GM23338 (cell line): Measurements from ENCODE around the gene KRTAP5-4. TPM values are rescaled to one million over a fixed set of nuclear protein-coding genes. Genes with fewer than 3 reads are reported as not detected.

ENCODE experiments used
- ATAC-seq: fragments of 200-7000 bp; cut with Tn5 transposase; 3 replicates; pipeline ENCODE4 v1.9.1; 2020
- DNase-seq: peaks from one replicate; pipeline ENCODE4 v3.0.0-alpha.2; 2015; ENCODE audit warnings: low spot score
- H2AFZ ChIP-seq: fragments of 200-600 bp; sonication (generic); 2 replicates; pipeline ENCODE4 v1.8.0; 2016; ENCODE audit warnings: antibody characterized with exemption, mild to moderate bottlenecking, moderate library complexity
- H3F3A ChIP-seq: fragments of 200-600 bp; sonication (generic); replicated peaks from 2 replicates; pipeline ENCODE4 v1.8.0; 2017; ENCODE audit warnings: antibody characterized with exemption, mixed run types, low read depth
- H3K27ac ChIP-seq: fragments of 200-600 bp; sonication (generic); 2 replicates; pipeline ENCODE4 v1.6.1; 2016; ENCODE audit warnings: low read depth
- H3K27me3 ChIP-seq: fragments of 200-600 bp; sonication (generic); 2 replicates; pipeline ENCODE4 v1.8.0; 2016; ENCODE audit warnings: mild to moderate bottlenecking, mixed run types, moderate library complexity; ENCODE audit not compliant: insufficient read depth
- H3K36me3 ChIP-seq: fragments of 200-600 bp; sonication (generic); 2 replicates; pipeline ENCODE4 v1.8.0; 2016; ENCODE audit warnings: mild to moderate bottlenecking; ENCODE audit not compliant: insufficient read depth
- H3K4me1 ChIP-seq: fragments of 200-600 bp; sonication (generic); 2 replicates; pipeline ENCODE4 v1.8.0; 2016; ENCODE audit warnings: mild to moderate bottlenecking, moderate library complexity; ENCODE audit not compliant: insufficient read depth
- H3K4me2 ChIP-seq: fragments of 200-600 bp; sonication (generic); 2 replicates; pipeline ENCODE4 v1.7.1; 2017; ENCODE audit warnings: mixed run types
- H3K4me3 ChIP-seq: fragments of 200-600 bp; sonication (generic); 2 replicates; pipeline ENCODE4 v1.6.1; 2016; ENCODE audit warnings: mixed run types
- H3K79me2 ChIP-seq: fragments of 200-600 bp; sonication (generic); replicated peaks from 2 replicates; pipeline ENCODE4 v1.8.0; 2017; ENCODE audit warnings: mild to moderate bottlenecking; ENCODE audit not compliant: insufficient read depth
- H3K9me2 ChIP-seq: fragments of 200-600 bp; sonication (generic); 2 replicates; pipeline ENCODE4 v1.8.0; 2017; ENCODE audit not compliant: insufficient read depth
- H4K20me1 ChIP-seq: fragments of 200-600 bp; sonication (generic); replicated peaks from 2 replicates; pipeline ENCODE4 v1.8.0; 2017; ENCODE audit warnings: mild to moderate bottlenecking; ENCODE audit not compliant: insufficient read depth
- H3K27ac Mint-ChIP-seq: 2 replicates; pipeline ENCODE4 v1.8.0; 2020; ENCODE audit warnings: inconsistent platforms, mild to moderate bottlenecking, moderate library complexity, mixed read lengths
- H3K27me3 Mint-ChIP-seq: 3 replicates; pipeline ENCODE4 v1.8.0; 2022; ENCODE audit warnings: low read depth, mild to moderate bottlenecking, moderate library complexity, mixed read lengths, inconsistent platforms; ENCODE audit not compliant: insufficient read depth, poor library complexity
- H3K36me3 Mint-ChIP-seq: 3 replicates; pipeline ENCODE4 v1.8.0; 2021; ENCODE audit warnings: low read depth, mild to moderate bottlenecking, inconsistent platforms, moderate library complexity, mixed read lengths
- H3K4me1 Mint-ChIP-seq: 3 replicates; pipeline ENCODE4 v1.8.0; 2020; ENCODE audit warnings: mild to moderate bottlenecking, inconsistent platforms, mixed read lengths
- H3K4me3 Mint-ChIP-seq: 3 replicates; pipeline ENCODE4 v1.8.0; 2021; ENCODE audit warnings: moderate library complexity, mild to moderate bottlenecking, inconsistent platforms, mixed read lengths
- H3K9me3 Mint-ChIP-seq: 3 replicates; pipeline ENCODE4 v1.8.0; 2020; ENCODE audit warnings: moderate library complexity, mild to moderate bottlenecking, inconsistent platforms, mixed read lengths
- CREB1 ChIP-seq: fragments of 250-450 bp; sonication (Bioruptor Pico); IDR thresholded peaks from 2 replicates; pipeline ENCODE4 v1.5.0; 2020; ENCODE audit warnings: low read depth, mild to moderate bottlenecking, moderate library complexity
- CTCF ChIP-seq, 2 experiments: fragments of 200-600 bp in 1 of 2; sonication (generic) in 1 of 2; conservative IDR thresholded peaks; 2 replicates each; pipeline versions ENCODE4 v1.5.1 to v1.6.1; 2016 to 2017; ENCODE audit warnings: antibody characterized with exemption in 2 of 2, low read depth in 2 of 2, mild to moderate bottlenecking in 2 of 2, moderate library complexity in 1 of 2
- EZH2 ChIP-seq: fragments of 200-600 bp; sonication (generic); IDR thresholded peaks from one replicate; pipeline ENCODE4 v1.8.0; 2017; ENCODE audit warnings: antibody characterized with exemption, mild to moderate bottlenecking, low read depth; ENCODE audit not compliant: unreplicated experiment
- EZH2phosphoT487 ChIP-seq: fragments of 200-600 bp; sonication (generic); IDR thresholded peaks from one replicate; pipeline ENCODE4 v1.8.1; 2018; ENCODE audit warnings: antibody characterized with exemption; ENCODE audit not compliant: unreplicated experiment
- JUNB ChIP-seq: IDR thresholded peaks from one replicate; pipeline ENCODE4 v1.6.1; 2016; ENCODE audit warnings: antibody characterized with exemption; ENCODE audit not compliant: unreplicated experiment
- NANOG ChIP-seq: IDR thresholded peaks from 2 replicates; pipeline ENCODE4 v1.6.1; 2016; ENCODE audit warnings: antibody characterized with exemption, borderline replicate concordance
- POLR2AphosphoS5 ChIP-seq: IDR thresholded peaks from 2 replicates; pipeline ENCODE4 v1.6.1; 2016; ENCODE audit warnings: antibody characterized with exemption, low read depth
- REST ChIP-seq: IDR thresholded peaks from one replicate; pipeline ENCODE4 v1.6.1; 2018; ENCODE audit warnings: antibody characterized with exemption; ENCODE audit not compliant: unreplicated experiment
- STAT1 ChIP-seq: IDR thresholded peaks from one replicate; pipeline ENCODE4 v1.6.1; 2016; ENCODE audit warnings: antibody characterized with exemption; ENCODE audit not compliant: unreplicated experiment
- ZNF114 ChIP-seq: fragments of 250-450 bp; sonication (Bioruptor Pico); IDR thresholded peaks from 2 replicates; pipeline ENCODE4 v1.5.0; 2020; ENCODE audit warnings: mild to moderate bottlenecking, moderate library complexity
- ZNF331 ChIP-seq: fragments of 250-450 bp; sonication (Bioruptor Pico); IDR thresholded peaks from 2 replicates; pipeline ENCODE4 v1.5.0; 2020; ENCODE audit warnings: low read depth, mild to moderate bottlenecking, moderate library complexity
- polyA plus RNA-seq: library from polyadenylated mRNA; unstranded; fragments of >200 nt; fragmentation: Nextera tagmentation; extraction: Ambion mirVana; gene quantifications from 2 replicates; pipeline ENCODE4 v1.2.1, GENCODE V29; 2016
- total RNA-seq: library from RNA; depleted of rRNA; stranded (reverse); fragments of >200 nt; shearing (Covaris generic); gene quantifications from 2 replicates; pipeline ENCODE4 v1.2.3, GENCODE V29; 2014
- TF ChIP-seq, protein P1 (sequence below): IDR thresholded peaks from 2 replicates; pipeline ENCODE4 v1.6.1; 2016; ENCODE audit warnings: antibody characterized with exemption
- TF ChIP-seq, protein P2 (sequence below): fragments of 250-450 bp; sonication (Bioruptor Pico); IDR thresholded peaks from 2 replicates; pipeline ENCODE4 v1.5.0; 2020; ENCODE audit warnings: mild to moderate bottlenecking, moderate library complexity

KRTAP5-4 gene
- total and polyA plus RNA-seq, 2 experiments from 2014 or later: not detected

- H3F3A ChIP-seq: peaks cover 8% of the 10 kb centered on the region; the same call in 1 of the 2 replicates
- no peak for TF ChIP-seq CTCF (conservative IDR thresholded peaks at IDR 0.05; ENCODE audit: low read depth in 2 of 2)
- TF ChIP-seq NANOG: no peak
- no peak for TF ChIP-seq STAT1
- no peak for TF ChIP-seq EZH2phosphoT487
- TF ChIP-seq, protein P1, sequence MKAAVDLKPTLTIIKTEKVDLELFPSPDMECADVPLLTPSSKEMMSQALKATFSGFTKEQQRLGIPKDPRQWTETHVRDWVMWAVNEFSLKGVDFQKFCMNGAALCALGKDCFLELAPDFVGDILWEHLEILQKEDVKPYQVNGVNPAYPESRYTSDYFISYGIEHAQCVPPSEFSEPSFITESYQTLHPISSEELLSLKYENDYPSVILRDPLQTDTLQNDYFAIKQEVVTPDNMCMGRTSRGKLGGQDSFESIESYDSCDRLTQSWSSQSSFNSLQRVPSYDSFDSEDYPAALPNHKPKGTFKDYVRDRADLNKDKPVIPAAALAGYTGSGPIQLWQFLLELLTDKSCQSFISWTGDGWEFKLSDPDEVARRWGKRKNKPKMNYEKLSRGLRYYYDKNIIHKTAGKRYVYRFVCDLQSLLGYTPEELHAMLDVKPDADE: no peak
- no peak for TF ChIP-seq JUNB
- no peak for TF ChIP-seq CREB1
- TF ChIP-seq POLR2AphosphoS5: no peak
- no peak for TF ChIP-seq REST
- TF ChIP-seq ZNF114 (CRISPR knock-in tag): no peak
- TF ChIP-seq, protein P2, sequence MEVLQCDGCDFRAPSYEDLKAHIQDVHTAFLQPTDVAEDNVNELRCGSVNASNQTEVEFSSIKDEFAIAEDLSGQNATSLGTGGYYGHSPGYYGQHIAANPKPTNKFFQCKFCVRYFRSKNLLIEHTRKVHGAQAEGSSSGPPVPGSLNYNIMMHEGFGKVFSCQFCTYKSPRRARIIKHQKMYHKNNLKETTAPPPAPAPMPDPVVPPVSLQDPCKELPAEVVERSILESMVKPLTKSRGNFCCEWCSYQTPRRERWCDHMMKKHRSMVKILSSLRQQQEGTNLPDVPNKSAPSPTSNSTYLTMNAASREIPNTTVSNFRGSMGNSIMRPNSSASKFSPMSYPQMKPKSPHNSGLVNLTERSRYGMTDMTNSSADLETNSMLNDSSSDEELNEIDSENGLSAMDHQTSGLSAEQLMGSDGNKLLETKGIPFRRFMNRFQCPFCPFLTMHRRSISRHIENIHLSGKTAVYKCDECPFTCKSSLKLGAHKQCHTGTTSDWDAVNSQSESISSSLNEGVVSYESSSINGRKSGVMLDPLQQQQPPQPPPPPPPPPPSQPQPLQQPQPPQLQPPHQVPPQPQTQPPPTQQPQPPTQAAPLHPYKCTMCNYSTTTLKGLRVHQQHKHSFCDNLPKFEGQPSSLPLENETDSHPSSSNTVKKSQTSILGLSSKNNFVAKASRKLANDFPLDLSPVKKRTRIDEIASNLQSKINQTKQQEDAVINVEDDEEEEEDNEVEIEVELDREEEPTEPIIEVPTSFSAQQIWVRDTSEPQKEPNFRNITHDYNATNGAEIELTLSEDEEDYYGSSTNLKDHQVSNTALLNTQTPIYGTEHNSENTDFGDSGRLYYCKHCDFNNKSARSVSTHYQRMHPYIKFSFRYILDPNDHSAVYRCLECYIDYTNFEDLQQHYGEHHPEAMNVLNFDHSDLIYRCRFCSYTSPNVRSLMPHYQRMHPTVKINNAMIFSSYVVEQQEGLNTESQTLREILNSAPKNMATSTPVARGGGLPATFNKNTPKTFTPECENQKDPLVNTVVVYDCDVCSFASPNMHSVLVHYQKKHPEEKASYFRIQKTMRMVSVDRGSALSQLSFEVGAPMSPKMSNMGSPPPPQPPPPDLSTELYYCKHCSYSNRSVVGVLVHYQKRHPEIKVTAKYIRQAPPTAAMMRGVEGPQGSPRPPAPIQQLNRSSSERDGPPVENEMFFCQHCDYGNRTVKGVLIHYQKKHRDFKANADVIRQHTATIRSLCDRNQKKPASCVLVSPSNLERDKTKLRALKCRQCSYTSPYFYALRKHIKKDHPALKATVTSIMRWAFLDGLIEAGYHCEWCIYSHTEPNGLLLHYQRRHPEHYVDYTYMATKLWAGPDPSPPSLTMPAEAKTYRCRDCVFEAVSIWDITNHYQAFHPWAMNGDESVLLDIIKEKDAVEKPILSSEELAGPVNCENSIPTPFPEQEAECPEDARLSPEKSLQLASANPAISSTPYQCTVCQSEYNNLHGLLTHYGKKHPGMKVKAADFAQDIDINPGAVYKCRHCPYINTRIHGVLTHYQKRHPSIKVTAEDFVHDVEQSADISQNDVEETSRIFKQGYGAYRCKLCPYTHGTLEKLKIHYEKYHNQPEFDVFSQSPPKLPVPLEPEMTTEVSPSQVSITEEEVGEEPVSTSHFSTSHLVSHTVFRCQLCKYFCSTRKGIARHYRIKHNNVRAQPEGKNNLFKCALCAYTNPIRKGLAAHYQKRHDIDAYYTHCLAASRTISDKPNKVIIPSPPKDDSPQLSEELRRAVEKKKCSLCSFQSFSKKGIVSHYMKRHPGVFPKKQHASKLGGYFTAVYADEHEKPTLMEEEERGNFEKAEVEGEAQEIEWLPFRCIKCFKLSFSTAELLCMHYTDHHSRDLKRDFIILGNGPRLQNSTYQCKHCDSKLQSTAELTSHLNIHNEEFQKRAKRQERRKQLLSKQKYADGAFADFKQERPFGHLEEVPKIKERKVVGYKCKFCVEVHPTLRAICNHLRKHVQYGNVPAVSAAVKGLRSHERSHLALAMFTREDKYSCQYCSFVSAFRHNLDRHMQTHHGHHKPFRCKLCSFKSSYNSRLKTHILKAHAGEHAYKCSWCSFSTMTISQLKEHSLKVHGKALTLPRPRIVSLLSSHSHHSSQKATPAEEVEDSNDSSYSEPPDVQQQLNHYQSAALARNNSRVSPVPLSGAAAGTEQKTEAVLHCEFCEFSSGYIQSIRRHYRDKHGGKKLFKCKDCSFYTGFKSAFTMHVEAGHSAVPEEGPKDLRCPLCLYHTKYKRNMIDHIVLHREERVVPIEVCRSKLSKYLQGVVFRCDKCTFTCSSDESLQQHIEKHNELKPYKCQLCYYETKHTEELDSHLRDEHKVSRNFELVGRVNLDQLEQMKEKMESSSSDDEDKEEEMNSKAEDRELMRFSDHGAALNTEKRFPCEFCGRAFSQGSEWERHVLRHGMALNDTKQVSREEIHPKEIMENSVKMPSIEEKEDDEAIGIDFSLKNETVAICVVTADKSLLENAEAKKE: no peak
- TF ChIP-seq ZNF331 (CRISPR knock-in tag): no peak
- TF ChIP-seq EZH2: no peak
- H3K27me3 ChIP-seq: peaks cover 60% of the 10 kb centered on the region
- H4K20me1 ChIP-seq: no peaks in the 10 kb centered on the region
- H3K27me3 Mint-ChIP-seq: peaks cover 55% of the 10 kb centered on the region
- no peak overlapping the region for H3K27ac Mint-ChIP-seq
- no peak for DNase-seq
- no peak overlapping the region for H3K27ac ChIP-seq
- H3K79me2 ChIP-seq: no peaks in the 10 kb centered on the region
- ATAC-seq: peak; percentile 47
- H3K9me2 ChIP-seq: no peaks in the 10 kb centered on the region
- H3K36me3 Mint-ChIP-seq: no peaks in the 10 kb centered on the region
- H3K9me3 Mint-ChIP-seq: peaks cover 9% of the 10 kb centered on the region; the same call in 2 of the 3 replicates
- H3K4me1 ChIP-seq: peaks cover 23% of the 10 kb centered on the region
- H3K36me3 ChIP-seq: no peaks in the 10 kb centered on the region
- peak overlapping the region; percentile 37 for H3K4me3 Mint-ChIP-seq
- H3K4me3 ChIP-seq: peak overlapping the region; percentile 60
- H2AFZ ChIP-seq: no peak overlapping the region
- peaks cover 7% of the 10 kb centered on the region for H3K4me1 Mint-ChIP-seq
- H3K4me2 ChIP-seq: peak overlapping the region; percentile 90
These were observed 48.1 kb downstream of the KRTAP5-4 start for GRCh38 chr11:1573903-1574237.
